PC-9 (cell line): ENCODE results near the gene TUBGCP6. TPM values are rescaled to one million over a fixed set of nuclear protein-coding genes. Genes with fewer than 3 reads are reported as not detected.

Experiments
- BruUV-seq: library from RNA; stranded (reverse); fragments of 400-500 nt; replicated peaks from 2 replicates; lab custom pipeline; 2021; lab: Mats Ljungman, UMichigan
- CTCF ChIA-PET: fragments of 300-600 bp; sonication (Branson Sonifier 250); formaldehyde crosslinking; loops from one replicate; lab custom pipeline; 2022; ENCODE audit warnings: antibody characterized with exemption; lab: Charles Lee
- POLR2A ChIA-PET: fragments of 300-600 bp; sonication (Branson Sonifier 250); formaldehyde crosslinking; loops from one replicate; lab custom pipeline; 2022; ENCODE audit warnings: antibody characterized with exemption; ENCODE audit not compliant: unreplicated experiment; lab: Charles Lee
- DNase-seq, 2 experiments: peaks; one replicate each; pipeline versions ENCODE4 v3.0.0 to v3.0.0-alpha.2; 2015 to 2022; ENCODE audit warnings: mixed read lengths in 1 of 2
- H2AFZ ChIP-seq: fragments of 200-600 bp; sonication (generic); 2 replicates; pipeline ENCODE4 v1.8.1; 2017; ENCODE audit warnings: antibody characterized with exemption
- H3F3A ChIP-seq: fragments of 200-600 bp; sonication (generic); 2 replicates; pipeline ENCODE4 v1.8.1; 2017; ENCODE audit warnings: antibody characterized with exemption, mild to moderate bottlenecking, low read depth; ENCODE audit not compliant: insufficient read depth
- H3K27ac ChIP-seq: fragments of 200-600 bp; sonication (generic); 2 replicates; pipeline ENCODE4 v1.6.1; 2016; ENCODE audit warnings: mixed run types
- H3K27me3 ChIP-seq: fragments of 200-600 bp; sonication (generic); 2 replicates; pipeline ENCODE4 v1.6.1; 2016; ENCODE audit warnings: low read depth, mixed run types; ENCODE audit not compliant: insufficient read depth
- H3K36me3 ChIP-seq: fragments of 200-600 bp; sonication (generic); 2 replicates; pipeline ENCODE4 v1.6.1; 2016; ENCODE audit warnings: low read depth, mixed run types
- H3K4me1 ChIP-seq: fragments of 200-600 bp; sonication (generic); replicated peaks from 2 replicates; pipeline ENCODE4 v1.6.1; 2016; ENCODE audit warnings: mixed run types; ENCODE audit not compliant: insufficient read depth
- H3K4me2 ChIP-seq: fragments of 200-600 bp; sonication (generic); 2 replicates; pipeline ENCODE4 v1.6.1; 2017; ENCODE audit warnings: mixed run types
- H3K4me3 ChIP-seq: fragments of 200-600 bp; sonication (generic); 2 replicates; pipeline ENCODE4 v1.6.1; 2016; ENCODE audit warnings: mixed run types
- H3K79me2 ChIP-seq: fragments of 200-600 bp; sonication (generic); 2 replicates; pipeline ENCODE4 v1.6.1; 2017; ENCODE audit warnings: low read depth, mixed run types
- H3K9me2 ChIP-seq: fragments of 200-600 bp; sonication (generic); 2 replicates; pipeline ENCODE4 v1.8.1; 2017; ENCODE audit warnings: mild to moderate bottlenecking; ENCODE audit not compliant: insufficient read depth
- H3K9me3 ChIP-seq: fragments of 200-600 bp; sonication (generic); 2 replicates; pipeline ENCODE4 v1.8.1; 2016; ENCODE audit warnings: low read depth; ENCODE audit not compliant: insufficient read depth
- H4K20me1 ChIP-seq: fragments of 200-600 bp; sonication (generic); 2 replicates; pipeline ENCODE4 v1.8.1; 2017; ENCODE audit not compliant: insufficient read depth
- EZH2 ChIP-seq: fragments of 200-600 bp; sonication (generic); IDR thresholded peaks from 2 replicates; pipeline ENCODE4 v1.8.0; 2017; ENCODE audit warnings: antibody characterized with exemption, low read depth
- intact Hi-C: fragments of 100-400 bp; cut with micrococcal nuclease; formaldehyde crosslinking; loops from one replicate; pipeline ENCODE4 v1.10.0; 2022; ENCODE audit not compliant: unreplicated experiment
- total RNA-seq: library from RNA; stranded (reverse); gene quantifications from 2 replicates; pipeline ENCODE4 v1.2.3, GENCODE V29; 2021
- TF ChIP-seq, protein P1 (sequence below): fragments of 200-600 bp; sonication (generic); conservative IDR thresholded peaks from 2 replicates; pipeline ENCODE4 v1.6.1; 2017; ENCODE audit warnings: mixed run types, antibody characterized with exemption, mild to moderate bottlenecking, moderate library complexity

The TUBGCP6 gene
- total RNA-seq, 1 experiment from 2014 or later, result 31.3 TPM

DNA sequence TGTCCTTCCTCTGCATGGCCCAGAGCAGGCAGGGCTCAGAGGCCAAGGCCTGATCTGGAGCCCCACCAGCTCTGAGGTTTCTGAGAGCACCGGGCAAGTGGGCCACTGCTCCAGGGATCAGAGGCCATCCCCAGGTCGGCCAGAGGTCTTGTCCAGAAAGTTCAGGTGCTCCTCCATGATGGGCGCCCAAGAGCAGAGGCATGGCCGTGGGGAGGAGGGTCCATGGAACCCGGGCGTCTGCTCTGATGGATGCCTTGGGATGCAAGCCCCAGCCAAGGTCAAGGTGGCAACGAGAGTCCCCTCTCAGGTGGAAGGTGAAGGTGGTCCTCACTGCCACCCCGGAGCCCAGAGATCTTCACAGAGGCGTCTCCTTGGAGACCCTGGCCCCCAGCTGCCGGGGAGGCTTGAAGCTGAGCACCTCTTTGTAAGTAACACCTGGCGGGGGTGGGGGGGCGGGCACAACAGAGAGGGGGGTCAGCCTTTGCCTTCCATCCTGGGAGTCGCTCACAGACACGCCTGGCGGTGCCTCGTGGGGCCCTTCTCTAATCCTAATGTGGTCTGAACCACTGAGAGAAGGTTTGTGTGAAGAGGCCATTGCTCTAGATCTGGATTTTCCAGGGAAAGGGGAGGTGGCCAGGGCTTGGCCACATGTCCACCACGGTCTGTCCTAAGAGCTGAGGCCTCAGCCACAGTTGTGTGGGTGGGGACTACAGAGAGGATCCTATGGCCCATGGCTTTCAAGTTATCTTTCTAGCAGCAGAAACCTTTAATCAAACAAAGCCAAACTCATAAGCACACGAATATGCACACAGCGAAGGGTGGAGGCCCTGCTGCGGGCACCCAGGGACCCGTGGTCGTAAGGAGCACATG is 8.5 kb upstream of the TUBGCP6 start:
- Histone ChIP-seq H3K9me2 (no peaks in the 10 kb centered on the region), H3K27ac (no peak overlapping the region), H2AFZ (no peak overlapping the region), H3K27me3 (no peaks in the 10 kb centered on the region), H3K4me3 (no peak overlapping the region), H3K4me1 (peaks cover 12% of the 10 kb centered on the region), H3K79me2 (peaks cover 21% of the 10 kb centered on the region), H4K20me1 (peaks cover 25% of the 10 kb centered on the region), H3K4me2 (no peak overlapping the region), H3K36me3 (0 out of 2 replicates have a peak, but pooled peaks cover 3% of the 10 kb centered on the region), H3K9me3 (no peaks in the 10 kb centered on the region), H3F3A (peaks cover 44% of the 10 kb centered on the region; the same call in 1 of the 2 replicates)
- ChIA-PET CTCF (interaction anchor here (0.6 to 0.8 kb wide), 3 partner anchors 9 to 310 kb away, joined by 3 to 24 read pairs (median 4); no protein-coding TSS in a partner anchor), POLR2A (no interaction called here)
- TF ChIP-seq, protein P1, sequence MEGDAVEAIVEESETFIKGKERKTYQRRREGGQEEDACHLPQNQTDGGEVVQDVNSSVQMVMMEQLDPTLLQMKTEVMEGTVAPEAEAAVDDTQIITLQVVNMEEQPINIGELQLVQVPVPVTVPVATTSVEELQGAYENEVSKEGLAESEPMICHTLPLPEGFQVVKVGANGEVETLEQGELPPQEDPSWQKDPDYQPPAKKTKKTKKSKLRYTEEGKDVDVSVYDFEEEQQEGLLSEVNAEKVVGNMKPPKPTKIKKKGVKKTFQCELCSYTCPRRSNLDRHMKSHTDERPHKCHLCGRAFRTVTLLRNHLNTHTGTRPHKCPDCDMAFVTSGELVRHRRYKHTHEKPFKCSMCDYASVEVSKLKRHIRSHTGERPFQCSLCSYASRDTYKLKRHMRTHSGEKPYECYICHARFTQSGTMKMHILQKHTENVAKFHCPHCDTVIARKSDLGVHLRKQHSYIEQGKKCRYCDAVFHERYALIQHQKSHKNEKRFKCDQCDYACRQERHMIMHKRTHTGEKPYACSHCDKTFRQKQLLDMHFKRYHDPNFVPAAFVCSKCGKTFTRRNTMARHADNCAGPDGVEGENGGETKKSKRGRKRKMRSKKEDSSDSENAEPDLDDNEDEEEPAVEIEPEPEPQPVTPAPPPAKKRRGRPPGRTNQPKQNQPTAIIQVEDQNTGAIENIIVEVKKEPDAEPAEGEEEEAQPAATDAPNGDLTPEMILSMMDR, result no peak
- no peak for TF ChIP-seq EZH2
- BruUV-seq, result no TSS peak
- DNase-seq, result no peak
- intact Hi-C loops, result loop anchor here (2.0 to 5.0 kb wide), 2 partner anchors 74 to 369 kb away; partner anchors contain the start of gene DENND6B

- H2AFZ ChIP-seq, result no peak overlapping the region
- H3K27me3 ChIP-seq, result no peaks in the 10 kb centered on the region
- 0 out of 2 replicates have a peak, but pooled peaks cover 11% of the 10 kb centered on the region for H3K36me3 ChIP-seq
- H3K4me2 ChIP-seq, result no peak overlapping the region
- peak; percentile 74 to 83 for DNase-seq
- peaks cover 48% of the 10 kb centered on the region; the same call in 1 of the 2 replicates for H3F3A ChIP-seq
- H3K9me2 ChIP-seq, result no peaks in the 10 kb centered on the region
- H3K9me3 ChIP-seq, result no peaks in the 10 kb centered on the region
- POLR2A ChIA-PET, result no interaction called here
- peaks cover 26% of the 10 kb centered on the region for H3K79me2 ChIP-seq
- intact Hi-C loops, result loop anchor here (1.0 to 5.0 kb wide), 3 partner anchors 74 to 370 kb away; partner anchors contain the start of gene DENND6B
- TF ChIP-seq, protein P1, result peak; percentile 91
- no peak for TF ChIP-seq EZH2
- no peak overlapping the region for H3K27ac ChIP-seq
- no peak overlapping the region for H3K4me3 ChIP-seq
- peaks cover 12% of the 10 kb centered on the region for H3K4me1 ChIP-seq
- peaks cover 27% of the 10 kb centered on the region for H4K20me1 ChIP-seq
- CTCF ChIA-PET, result interaction anchor here (0.6 to 0.8 kb wide), 3 partner anchors 10 to 311 kb away, joined by 3 to 24 read pairs (median 4); no protein-coding TSS in a partner anchor
- BruUV-seq, result no TSS peak
Observed at GRCh38 chr22:50252082-50253045, 7.5 kb upstream of the TUBGCP6 start.
